A673 (cell line): Measurements from ENCODE around the gene ADK. TPM values are rescaled to one million over a fixed set of nuclear protein-coding genes. Genes with fewer than 3 reads are reported as not detected.
A peak's percentile ranks its signal among the peaks of the same experiment; 100 is the strongest.

Source experiments
- BruUV-seq: library from RNA; stranded (reverse); fragments of 400-500 nt; replicated peaks from 2 replicates; lab custom pipeline; 2021; lab: Mats Ljungman, UMichigan
- CTCF ChIA-PET: fragments of 300-600 bp; sonication (Branson Sonifier 250); formaldehyde crosslinking; loops from one replicate; lab custom pipeline; 2022; ENCODE audit warnings: antibody characterized with exemption; lab: Charles Lee
- POLR2A ChIA-PET: fragments of 300-600 bp; sonication (Branson Sonifier 250); formaldehyde crosslinking; loops from one replicate; lab custom pipeline; 2022; ENCODE audit warnings: antibody characterized with exemption; ENCODE audit not compliant: low non-redundant PET; lab: Charles Lee
- DNase-seq: peaks from one replicate; pipeline ENCODE4 v3.0.0-alpha.2; 2015; ENCODE audit warnings: low spot score
- H3K27ac ChIP-seq: fragments of 200-600 bp; sonication (generic); 2 replicates; pipeline ENCODE4 v1.5.1; 2016; ENCODE audit warnings: mixed run types, low read depth, mild to moderate bottlenecking, mixed read lengths, antibody characterized with exemption, low read length; ENCODE audit not compliant: poor library complexity, severe bottlenecking
- H3K27me3 ChIP-seq: fragments of 200-600 bp; sonication (generic); replicated peaks from 2 replicates; pipeline ENCODE4 v1.6.1; 2017; ENCODE audit warnings: mixed run types, low read depth, mild to moderate bottlenecking, mixed read lengths, antibody characterized with exemption, low read length; ENCODE audit not compliant: insufficient read depth, poor library complexity
- H3K36me3 ChIP-seq: fragments of 200-600 bp; sonication (generic); 2 replicates; pipeline ENCODE4 v1.6.1; 2016; ENCODE audit warnings: mixed run types, mild to moderate bottlenecking, mixed read lengths, antibody characterized with exemption, low read length; ENCODE audit not compliant: insufficient read depth, poor library complexity, severe bottlenecking
- H3K4me1 ChIP-seq: fragments of 200-600 bp; sonication (generic); 2 replicates; pipeline ENCODE4 v1.6.1; 2017; ENCODE audit warnings: mixed run types, mild to moderate bottlenecking, mixed read lengths, antibody characterized with exemption, low read length; ENCODE audit not compliant: insufficient read depth, poor library complexity, severe bottlenecking
- H3K4me3 ChIP-seq: fragments of 200-600 bp; sonication (generic); 2 replicates; pipeline ENCODE4 v1.5.1; 2016; ENCODE audit warnings: low read depth, mixed run types, mild to moderate bottlenecking, mixed read lengths, low read length; ENCODE audit not compliant: poor library complexity, severe bottlenecking
- H3K9me3 ChIP-seq: fragments of 200-600 bp; sonication (generic); 2 replicates; pipeline ENCODE4 v1.6.1; 2016; ENCODE audit warnings: mixed run types, low read depth, mild to moderate bottlenecking, mixed read lengths, antibody characterized with exemption, low read length; ENCODE audit not compliant: poor library complexity, severe bottlenecking
- CTCF ChIP-seq: fragments of 300-800, 200-600 bp; sonication (generic); conservative IDR thresholded peaks from 2 replicates; pipeline ENCODE4 v1.5.1; 2017; ENCODE audit warnings: low read depth, mild to moderate bottlenecking, antibody characterized with exemption, low read length, moderate library complexity, mixed read lengths
- EZH2 ChIP-seq: fragments of 200-600 bp; sonication (generic); IDR thresholded peaks from 2 replicates; pipeline ENCODE4 v1.6.1; 2017; ENCODE audit warnings: borderline replicate concordance, low read depth, mild to moderate bottlenecking, mixed read lengths, antibody characterized with exemption, low read length; ENCODE audit not compliant: poor library complexity, severe bottlenecking
- intact Hi-C: fragments of 100-400 bp; cut with micrococcal nuclease; formaldehyde crosslinking; loops from one replicate; pipeline ENCODE4 v1.10.0; 2022; ENCODE audit not compliant: unreplicated experiment
- total RNA-seq: library from RNA; stranded (reverse); gene quantifications from 2 replicates; pipeline ENCODE4 v1.2.3, GENCODE V29; 2021

Gene ADK
- total RNA-seq, 1 experiment from 2014 or later, result 49.0 TPM

GRCh38 chr10:74425456-74426001, 274.5 kb downstream of the ADK start:
- ChIA-PET POLR2A (no interaction called here), CTCF (no interaction called here)
- H3K4me1 ChIP-seq, result peaks cover 9% of the 10 kb centered on the region
- TF ChIP-seq CTCF (no peak), EZH2 (no peak)
- H3K27ac ChIP-seq, result no peak overlapping the region
- H3K4me3 ChIP-seq, result no peak overlapping the region
- intact Hi-C loops, result loop anchor here (10.0 kb wide), 1 partner anchor 809 kb away; the partner anchor contains the start of gene COMTD1
- H3K36me3 ChIP-seq, result no peaks in the 10 kb centered on the region
- H3K9me3 ChIP-seq, result no peaks in the 10 kb centered on the region
- DNase-seq, result no peak
- no peaks in the 10 kb centered on the region for H3K27me3 ChIP-seq
- no TSS peak for BruUV-seq

DNA sequence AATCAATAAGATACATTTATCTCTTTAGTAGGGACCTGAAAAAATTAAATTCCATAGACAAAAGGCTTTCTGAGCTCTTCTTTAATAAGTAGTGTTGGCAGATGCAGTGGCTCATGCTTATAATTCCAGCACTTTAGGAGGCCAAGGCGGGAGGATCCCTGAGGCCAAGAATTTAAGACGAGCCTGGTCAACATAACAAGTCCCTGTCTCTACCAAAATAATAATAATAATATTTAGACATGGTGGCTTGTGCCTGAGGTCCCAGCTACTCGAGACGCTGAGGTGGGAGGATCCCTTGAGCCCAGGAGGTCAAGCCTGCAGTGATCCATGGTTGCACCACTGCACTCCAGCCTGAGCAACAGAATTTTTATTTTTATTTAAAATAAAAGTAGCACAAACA, 280.8 kb downstream of the ADK start:
- Histone ChIP-seq H3K9me3 (no peaks in the 10 kb centered on the region), H3K27me3 (no peaks in the 10 kb centered on the region), H3K4me3 (no peak overlapping the region), H3K27ac (no peak overlapping the region), H3K36me3 (no peaks in the 10 kb centered on the region), H3K4me1 (peaks cover 20% of the 10 kb centered on the region)
- no peak for DNase-seq
- no peak for TF ChIP-seq EZH2
- no peak for TF ChIP-seq CTCF
- intact Hi-C loops, result no loop called here
- POLR2A ChIA-PET, result no interaction called here
- CTCF ChIA-PET, result no interaction called here
- no TSS peak for BruUV-seq

DNA sequence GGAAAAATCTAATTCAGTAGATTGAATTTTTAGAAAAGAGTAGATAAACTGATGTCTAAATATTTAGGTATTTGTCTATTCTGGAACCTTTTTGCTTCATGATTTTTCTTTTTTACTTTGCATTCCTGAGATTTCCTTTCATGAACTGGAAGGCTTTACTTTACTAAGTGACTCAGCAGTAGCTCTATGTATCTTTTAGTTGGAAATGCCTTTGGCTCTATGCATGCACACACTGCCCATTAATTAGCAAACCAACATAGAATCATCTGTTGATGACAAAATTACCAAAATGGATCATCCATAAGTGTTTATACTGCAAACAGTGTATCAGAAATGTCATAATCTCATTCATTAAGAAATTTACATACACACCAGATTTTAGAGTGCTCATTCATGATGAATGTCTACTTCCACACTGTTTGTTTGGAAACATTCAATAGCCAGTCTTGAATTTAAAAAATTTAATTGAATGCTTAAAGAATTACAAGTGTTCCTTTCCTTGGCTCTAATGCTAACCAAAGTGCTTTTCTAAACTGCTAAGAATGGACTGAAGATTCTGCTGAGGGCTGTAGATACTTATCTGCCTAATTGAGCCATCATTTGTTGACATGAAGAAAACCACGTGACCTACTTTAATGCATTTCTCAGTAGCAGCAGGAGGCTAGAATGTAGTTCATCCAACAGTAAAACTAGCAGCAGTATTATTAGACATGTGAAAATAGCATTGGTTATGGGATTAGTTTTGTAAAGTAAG, 282.0 kb downstream of the ADK start:
- CTCF ChIA-PET, result no interaction called here
- H3K27me3 ChIP-seq, result no peaks in the 10 kb centered on the region
- H3K9me3 ChIP-seq, result no peaks in the 10 kb centered on the region
- TF ChIP-seq EZH2 (no peak), CTCF (no peak)
- intact Hi-C loops, result no loop called here
- POLR2A ChIA-PET, result no interaction called here
- DNase-seq, result peak; percentile 83
- no TSS peak for BruUV-seq
- H3K4me3 ChIP-seq, result no peak overlapping the region
- H3K4me1 ChIP-seq, result peaks cover 24% of the 10 kb centered on the region
- no peak overlapping the region for H3K27ac ChIP-seq
- H3K36me3 ChIP-seq, result no peaks in the 10 kb centered on the region
